ENCODE data around the gene NPR2.

Gene NPR2

DNA sequence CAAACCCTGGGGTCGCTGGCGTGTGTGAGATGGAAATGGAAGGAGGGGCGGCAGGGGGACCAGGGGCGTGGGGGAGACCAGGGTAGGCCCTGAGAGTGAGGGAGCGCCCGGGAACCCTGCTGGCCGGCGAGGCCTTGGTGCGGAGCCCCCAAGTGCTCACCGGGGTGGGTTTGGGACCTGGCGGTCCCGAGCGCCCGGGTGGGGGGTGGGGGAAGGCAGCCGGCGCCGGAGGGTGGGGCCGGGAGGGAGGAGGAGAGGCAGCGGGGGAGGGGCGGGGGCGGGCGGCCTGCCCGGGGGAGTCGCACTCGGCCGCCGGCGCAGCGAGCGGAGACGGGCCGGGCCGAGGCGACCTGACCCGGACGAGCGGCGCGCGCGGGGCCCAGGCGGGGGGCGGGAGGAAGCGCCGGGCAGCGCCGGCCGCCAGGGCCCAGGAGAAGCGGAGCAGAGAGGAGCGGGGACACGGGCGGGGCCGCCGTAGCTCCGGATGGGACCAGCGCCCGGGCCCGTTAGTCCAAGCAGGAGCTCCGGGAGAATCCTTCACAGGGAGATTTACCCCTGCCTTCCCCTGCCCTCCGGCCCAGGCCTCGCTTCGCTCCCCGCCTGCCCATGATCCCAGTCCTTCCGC, at the start of gene NPR2:
Gene NPR2, plus strand, starts transcription at position 295 of the 625 bp plus-strand sequence. CDS start 818 bp downstream, outside the sequence.
- no peak for TF ChIP-seq ZFX (IDR thresholded peaks at IDR 0.05; ENCODE audit: borderline replicate concordance)
- no peak for TF ChIP-seq CTCF (IDR thresholded peaks at IDR 0.05)

GRCh38 chr9:35741740-35742139, 49.7 kb upstream of the NPR2 start:
- H3K27ac ChIP-seq = no peak overlapping the region
- no peak for TF ChIP-seq ZFX (IDR thresholded peaks at IDR 0.05; ENCODE audit: borderline replicate concordance)
- no peak for TF ChIP-seq CTCF (IDR thresholded peaks at IDR 0.05)

More for the DNA sequence above, at the start of gene NPR2:
- no peak within 1 kb of the TSS for H3K27ac ChIP-seq

GRCh38 chr9:35743452-35743851, 47.9 kb upstream of the NPR2 start:
- H3K27ac ChIP-seq = no peak overlapping the region
- TF ChIP-seq CTCF (IDR thresholded peaks at IDR 0.05) = no peak
- no peak for TF ChIP-seq ZFX (IDR thresholded peaks at IDR 0.05; ENCODE audit: borderline replicate concordance)

GRCh38 chr9:35743880-35744518, 47.4 kb upstream of the NPR2 start:
- TF ChIP-seq ZFX (IDR thresholded peaks at IDR 0.05; ENCODE audit: borderline replicate concordance) (no peak), CTCF (IDR thresholded peaks at IDR 0.05) (no peak)
- H3K27ac ChIP-seq = no peak overlapping the region

DNA sequence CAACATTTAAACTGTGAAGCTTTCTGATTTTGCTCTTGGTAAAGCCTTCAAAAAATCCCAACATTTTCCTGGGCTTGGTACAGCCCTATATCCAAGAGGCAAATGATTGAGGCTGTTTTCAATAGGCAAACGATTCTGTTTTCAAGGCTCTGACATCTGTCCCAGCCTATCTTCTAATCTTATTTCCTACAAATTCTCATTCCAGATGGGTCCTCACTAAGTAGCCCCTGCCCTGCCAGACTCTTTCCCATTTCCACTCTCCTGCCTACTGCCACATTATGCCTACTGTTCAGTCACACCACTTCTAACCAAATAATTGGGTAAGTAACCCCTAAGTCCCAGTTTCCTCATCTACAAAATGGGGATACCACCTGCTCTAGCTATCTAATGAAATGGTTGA, 45.8 kb upstream of the NPR2 start:
- no peak overlapping the region; the same call in 1 of the 2 replicates for H3K27ac ChIP-seq
- TF ChIP-seq ZFX (IDR thresholded peaks at IDR 0.05; ENCODE audit: borderline replicate concordance) (no peak), CTCF (IDR thresholded peaks at IDR 0.05) (no peak)

GRCh38 chr9:35746583-35746982, 44.8 kb upstream of the NPR2 start:
- TF ChIP-seq CTCF (IDR thresholded peaks at IDR 0.05) (no peak), ZFX (IDR thresholded peaks at IDR 0.05; ENCODE audit: borderline replicate concordance) (no peak)
- peak overlapping the region; percentile 41 for H3K27ac ChIP-seq

GRCh38 chr9:35748242-35748857, 43.0 kb upstream of the NPR2 start:
- TF ChIP-seq CTCF (IDR thresholded peaks at IDR 0.05) (no peak), ZFX (IDR thresholded peaks at IDR 0.05; ENCODE audit: borderline replicate concordance) (no peak)
- H3K27ac ChIP-seq = peak overlapping the region; percentile 92
